ENCODE data around the gene CLIP1.
"Not testable (repeated sequence)": the region's sequence is repeated elsewhere in the genome, so short reads cannot be mapped to it uniquely, and the experiment has no call there.

Gene CLIP1

DNA sequence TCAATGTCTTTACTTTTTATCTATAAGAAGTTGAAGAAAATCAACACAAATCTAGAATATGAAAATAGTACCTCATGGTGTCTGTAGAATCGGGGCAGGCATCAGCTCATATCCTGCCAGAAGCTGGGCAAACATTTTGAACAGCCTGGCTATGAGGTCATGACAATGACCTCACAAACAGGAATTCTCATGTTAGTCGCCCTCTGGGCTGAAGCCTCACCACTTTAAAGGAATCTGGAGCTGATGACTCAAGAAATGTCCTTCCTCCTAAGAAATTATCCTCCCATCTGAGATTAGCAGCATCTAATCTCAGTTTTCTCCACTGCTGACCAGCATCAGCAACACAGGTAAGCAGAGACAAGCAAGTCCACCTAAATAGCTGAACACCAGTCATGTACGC is 27.1 kb downstream of the CLIP1 start:
- no peak for DNase-seq

- DNase-seq = no peak
Measured at GRCh38 chr12:122394626-122395194, 27.8 kb downstream of the CLIP1 start.

DNA sequence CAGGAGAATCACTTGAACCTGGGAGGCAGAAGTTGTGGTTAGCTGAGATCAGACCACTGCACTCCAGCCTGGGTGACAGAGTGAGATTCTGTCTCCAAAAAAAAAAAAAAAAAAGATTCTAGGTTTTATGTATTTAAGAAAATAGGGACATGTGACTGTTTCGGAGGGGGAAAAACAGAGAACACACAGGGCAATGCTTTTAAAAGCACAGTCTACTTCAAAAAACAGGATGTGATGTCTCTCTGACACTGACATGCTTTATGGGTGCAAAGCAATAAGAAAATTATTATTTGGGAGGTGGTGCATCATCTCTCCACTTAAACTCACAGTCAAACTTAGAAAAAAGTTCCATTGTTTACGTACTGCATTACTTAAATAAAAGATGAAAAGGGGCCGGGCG is 28.7 kb downstream of the CLIP1 start:
- DNase-seq = peak in 3 of 4 experiments; percentile 12 to 28 (median 16)

- no peak for DNase-seq
Measured at GRCh38 chr12:122392411-122392810, 30.1 kb downstream of the CLIP1 start.

GRCh38 chr12:122389677-122390076 is 32.8 kb downstream of the CLIP1 start:
- no peak for DNase-seq

GRCh38 chr12:122387887-122388286 is 34.6 kb downstream of the CLIP1 start:
- DNase-seq = no peak

DNA sequence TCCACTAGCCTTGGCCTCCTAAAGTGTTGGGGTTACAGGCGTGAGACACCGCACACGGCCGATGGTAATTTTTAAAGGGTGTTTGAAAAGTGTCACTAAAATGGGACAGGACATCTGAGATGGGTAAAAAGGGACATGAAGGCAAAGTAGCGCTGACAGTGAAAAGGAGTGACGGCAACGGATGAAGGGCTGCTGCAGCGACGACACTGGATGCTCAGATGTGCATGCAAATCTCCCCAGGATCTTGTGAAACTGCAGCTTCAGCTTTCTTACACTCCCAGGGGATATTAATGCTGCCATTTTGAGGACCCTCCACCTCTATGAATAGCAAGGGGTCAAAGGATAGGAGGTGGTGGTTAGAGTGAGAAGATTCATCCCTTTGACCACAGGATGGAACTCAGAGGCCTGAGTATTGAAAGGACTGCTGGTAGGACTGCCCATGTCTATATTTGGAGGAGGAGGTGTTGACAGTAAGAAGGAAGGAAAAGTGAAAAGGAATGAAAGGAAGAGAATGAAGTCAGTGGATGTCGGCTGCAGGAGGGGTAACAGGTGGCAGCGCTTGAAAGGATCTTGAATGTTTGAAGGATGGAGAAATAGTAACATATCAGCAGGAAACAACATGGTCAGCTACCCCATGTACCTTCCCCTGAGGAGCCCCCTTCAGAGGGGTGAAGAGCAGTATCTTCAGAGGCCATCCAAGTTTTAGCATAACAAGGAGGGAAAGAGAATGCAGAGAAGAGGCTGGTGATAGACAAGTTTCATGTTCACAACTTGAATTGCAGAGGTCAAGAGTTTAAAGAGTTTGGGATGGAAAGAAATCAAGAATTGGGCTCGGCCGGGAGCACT is 37.1 kb downstream of the CLIP1 start:
- no peak for DNase-seq

DNA sequence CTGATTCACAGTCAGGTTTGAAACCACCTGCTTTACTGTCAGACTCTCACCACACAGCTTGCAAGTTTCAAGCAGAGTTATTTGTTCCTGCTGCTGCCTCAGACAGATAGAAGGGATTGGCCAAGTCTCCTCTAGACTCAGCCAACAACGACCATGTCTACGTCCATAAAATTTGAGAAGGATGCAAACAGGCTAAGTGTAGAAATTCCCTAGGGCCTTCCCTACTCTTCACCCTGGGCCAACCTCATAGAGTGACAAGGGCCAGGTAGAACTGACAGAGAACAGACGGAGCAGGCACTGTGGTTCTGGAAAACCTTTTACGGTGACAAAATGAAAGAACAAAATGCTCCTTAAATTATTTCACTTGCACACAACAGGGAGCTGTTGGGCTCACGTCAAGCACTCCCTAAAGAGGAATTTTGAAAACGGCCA is 39.5 kb downstream of the CLIP1 start:
- DNase-seq = no peak

DNA sequence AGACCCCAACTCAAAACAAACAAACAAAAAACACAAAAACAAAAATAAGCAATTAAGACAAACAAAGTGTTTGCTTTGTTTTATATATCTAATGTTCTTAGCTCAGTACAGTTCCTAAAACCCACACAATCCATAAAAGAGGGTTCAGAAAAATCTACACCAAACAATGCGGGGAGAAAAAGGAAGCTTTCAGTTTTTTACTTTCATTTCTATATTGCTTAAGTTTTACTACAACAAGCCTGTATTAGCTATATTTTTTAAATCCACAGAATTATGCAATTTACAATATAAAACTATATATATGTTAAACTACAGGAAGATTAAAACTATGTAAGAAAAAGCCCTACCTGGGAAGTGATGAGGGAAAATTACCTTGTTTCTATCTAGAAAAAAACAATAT is 41.4 kb downstream of the CLIP1 start:
- peak in 2 of 4 experiments; percentile 27 to 43 for DNase-seq

GRCh38 chr12:122376751-122377150 is 45.7 kb downstream of the CLIP1 start:
- not testable (repeated sequence) for DNase-seq

DNA sequence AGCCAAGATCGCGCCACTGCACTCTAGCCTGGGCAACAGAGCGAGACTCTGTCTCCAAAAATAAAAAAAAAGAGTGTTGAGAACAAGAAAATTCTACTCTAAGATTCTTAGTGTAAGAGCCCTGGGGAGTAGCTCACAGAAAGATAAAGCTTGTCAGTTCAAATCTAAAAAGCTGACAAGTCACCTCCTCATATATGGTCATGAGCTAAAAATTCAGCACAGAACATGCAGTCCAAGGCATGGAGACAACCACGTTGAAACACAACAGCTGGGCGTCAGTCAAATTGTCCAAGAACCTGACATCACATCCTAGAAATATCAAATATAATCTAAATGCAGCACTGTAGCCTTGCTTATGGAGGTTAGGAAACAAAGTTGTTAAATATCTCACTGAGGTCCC is 47.8 kb downstream of the CLIP1 start:
- no peak for DNase-seq

- DNase-seq = no peak
Measured at GRCh38 chr12:122371475-122372045, 50.9 kb downstream of the CLIP1 start.

- DNase-seq = no peak
Measured at GRCh38 chr12:122368361-122369073, 54.0 kb downstream of the CLIP1 start.

GRCh38 chr12:122367632-122368031 is 54.8 kb downstream of the CLIP1 start:
- not testable (repeated sequence) for DNase-seq

DNA sequence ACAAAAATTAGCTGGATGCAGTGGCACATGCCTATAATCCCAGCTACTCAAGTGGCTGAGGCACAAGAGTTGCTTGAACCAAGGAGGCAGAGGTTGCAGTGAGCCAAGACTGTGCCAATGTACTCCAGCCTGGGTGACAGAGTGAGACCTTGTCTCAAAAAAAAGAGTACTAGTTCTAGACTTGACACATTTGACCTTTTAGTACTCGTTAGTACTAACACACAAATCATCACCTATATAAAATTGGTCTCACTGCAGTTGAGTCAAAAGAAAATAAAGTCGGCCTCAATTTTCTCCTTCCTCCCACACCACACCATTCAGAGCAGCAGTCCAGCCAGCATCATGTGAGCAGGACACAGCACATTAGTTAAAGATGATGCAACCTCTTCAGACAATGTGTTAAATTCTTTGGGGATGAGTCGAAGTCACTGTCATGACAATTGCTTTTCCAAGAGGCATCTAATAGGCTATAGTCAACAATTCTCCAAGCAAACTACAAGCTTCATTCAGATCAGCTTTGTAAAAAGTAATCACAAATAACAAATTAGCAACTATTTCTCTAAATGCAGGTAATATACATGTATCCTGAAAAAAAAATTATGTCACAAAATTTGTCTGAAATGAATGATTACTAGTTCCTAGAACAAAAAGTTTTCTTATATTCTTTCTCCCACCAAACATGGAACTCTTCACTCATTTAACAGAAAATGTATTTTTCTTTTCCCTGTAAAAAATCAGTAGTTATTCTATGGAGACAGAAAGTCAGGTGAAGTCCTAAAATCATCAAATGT is 55.6 kb downstream of the CLIP1 start:
- peak; percentile 61 to 82 (median 74) for DNase-seq

GRCh38 chr12:122365226-122365625 is 57.2 kb downstream of the CLIP1 start:
- DNase-seq = not testable (repeated sequence)

- no peak for DNase-seq
Measured at GRCh38 chr12:122363782-122364181, 58.7 kb downstream of the CLIP1 start.

- DNase-seq = no peak
Measured at GRCh38 chr12:122362755-122363154, 59.7 kb downstream of the CLIP1 start.

DNA sequence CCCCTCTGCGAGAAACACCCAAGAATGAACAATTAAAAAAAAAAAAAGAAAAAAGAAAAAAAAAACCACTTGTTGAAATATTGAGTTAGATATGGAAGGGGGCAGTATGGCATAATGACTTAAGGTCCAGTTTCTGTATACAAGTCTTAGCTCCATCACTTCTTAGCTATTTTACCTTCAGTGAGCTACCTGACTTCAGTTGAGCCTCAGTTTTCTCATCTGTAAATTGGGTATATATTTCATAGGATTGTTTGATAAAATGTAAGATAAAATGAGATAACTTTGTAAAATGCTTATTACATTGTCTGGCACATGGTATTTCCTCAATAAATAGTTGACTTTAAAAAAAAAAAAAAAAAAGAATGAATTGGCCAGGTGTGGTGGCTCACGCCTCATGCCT is 64.1 kb downstream of the CLIP1 start:
- not testable (repeated sequence) for DNase-seq

- not testable (repeated sequence) for DNase-seq
Measured at GRCh38 chr12:122357536-122357935, 64.9 kb downstream of the CLIP1 start.

GRCh38 chr12:122356991-122357390 is 65.5 kb downstream of the CLIP1 start:
- DNase-seq = not testable (repeated sequence)

DNA sequence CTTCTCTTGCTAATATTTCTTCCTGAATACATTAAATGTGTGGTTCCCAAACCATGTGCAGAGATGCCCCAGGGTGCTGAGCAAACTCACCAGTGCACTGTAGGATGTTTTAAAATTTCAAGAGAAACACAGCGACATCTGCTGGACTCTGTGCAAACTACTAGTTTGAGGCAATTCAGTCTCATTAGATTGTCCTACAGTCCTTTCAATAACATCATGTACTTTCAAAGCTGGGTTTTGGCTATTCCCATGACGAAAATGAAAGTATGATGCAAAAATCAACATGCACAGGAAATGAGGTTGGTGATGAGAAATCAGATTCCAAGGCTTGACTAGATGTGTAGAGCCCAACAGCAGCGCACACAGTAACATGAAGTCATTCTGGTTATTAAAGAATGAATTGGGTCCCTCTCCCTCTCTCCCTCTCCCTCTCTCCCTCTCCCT is 66.3 kb downstream of the CLIP1 start:
- DNase-seq = peak; percentile 56 to 66 (median 62)
